GM15510 (cell line): ENCODE data around the gene COMMD7.

Experiments used
- POLR2A ChIP-seq: IDR thresholded peaks from 3 replicates; pipeline ENCODE4 v1.6.1; 2011; ENCODE audit warnings: borderline replicate concordance; ENCODE audit not compliant: insufficient read length; ENCODE audit errors: extremely low read depth

Gene COMMD7

GRCh38 chr20:32777177-32777956 is 34.1 kb upstream of the COMMD7 start:
- TF ChIP-seq POLR2A, result no peak

GRCh38 chr20:32775336-32775991 is 32.2 kb upstream of the COMMD7 start:
- no peak for TF ChIP-seq POLR2A

GRCh38 chr20:32773855-32774254 is 30.6 kb upstream of the COMMD7 start:
- TF ChIP-seq POLR2A, result no peak

GRCh38 chr20:32773223-32773622 is 30.0 kb upstream of the COMMD7 start:
- TF ChIP-seq POLR2A, result no peak

- TF ChIP-seq POLR2A, result no peak
Observed at GRCh38 chr20:32772046-32772445, 28.8 kb upstream of the COMMD7 start.

- TF ChIP-seq POLR2A, result no peak
Observed at GRCh38 chr20:32767418-32768198, 24.3 kb upstream of the COMMD7 start.

GRCh38 chr20:32764005-32764960 is 21.0 kb upstream of the COMMD7 start:
- no peak for TF ChIP-seq POLR2A

GRCh38 chr20:32763202-32764004 is 20.1 kb upstream of the COMMD7 start:
- TF ChIP-seq POLR2A, result no peak

GRCh38 chr20:32762754-32763201 is 19.5 kb upstream of the COMMD7 start:
- no peak for TF ChIP-seq POLR2A

- TF ChIP-seq POLR2A, result peak; percentile 61
Observed at GRCh38 chr20:32761831-32762753, 18.8 kb upstream of the COMMD7 start, which contains the start of gene DNMT3B. Gene DNMT3B (plus strand): TSS chr20:32762385. CDS start chr20:32780324, 17,939 bp downstream.

GRCh38 chr20:32761417-32761830 is 18.2 kb upstream of the COMMD7 start:
- TF ChIP-seq POLR2A, result no peak

- TF ChIP-seq POLR2A, result no peak
Observed at GRCh38 chr20:32756156-32756555, 12.9 kb upstream of the COMMD7 start.
